ENCODE data around the gene LRRFIP2. TPM values are rescaled to one million over a fixed set of nuclear protein-coding genes. Genes with fewer than 3 reads are reported as not detected.

The LRRFIP2 gene
- total RNA-seq, 1 donor from 2014 or later = 34.1 TPM

- no peak for TF ChIP-seq CTCF (IDR thresholded peaks at IDR 0.05; ENCODE audit: insufficient read depth, low read length, poor library complexity, severe bottlenecking)
- no peak overlapping the region for H3K4me3 ChIP-seq (ENCODE audit: low read depth, low read length)
Observed at GRCh38 chr3:37016903-37017302, 157.5 kb downstream of the LRRFIP2 start.

GRCh38 chr3:37015642-37016041 lies 158.7 kb downstream of the LRRFIP2 start:
- no peak for TF ChIP-seq CTCF (IDR thresholded peaks at IDR 0.05; ENCODE audit: insufficient read depth, low read length, poor library complexity, severe bottlenecking)
- Histone ChIP-seq H3K27me3 (ENCODE audit: control insufficient read depth, insufficient read depth, low read length) (no peaks in the 10 kb centered on the region), H3K4me3 (ENCODE audit: low read depth, low read length) (no peak overlapping the region), H3K36me3 (ENCODE audit: control insufficient read depth, insufficient read depth, low read length) (peaks cover 5% of the 10 kb centered on the region)
- DNase-seq (ENCODE audit: low read depth) = no peak

More at GRCh38 chr3:37016903-37017302, 157.5 kb downstream of the LRRFIP2 start:
- H3K27me3 ChIP-seq (ENCODE audit: control insufficient read depth, insufficient read depth, low read length) = no peaks in the 10 kb centered on the region
- H3K36me3 ChIP-seq (ENCODE audit: control insufficient read depth, insufficient read depth, low read length) = peaks cover 4% of the 10 kb centered on the region
- no peak for DNase-seq (ENCODE audit: low read depth)

- Histone ChIP-seq H3K36me3 (ENCODE audit: control insufficient read depth, insufficient read depth, low read length) (peaks cover 5% of the 10 kb centered on the region), H3K4me3 (ENCODE audit: low read depth, low read length) (no peak overlapping the region), H3K27me3 (ENCODE audit: control insufficient read depth, insufficient read depth, low read length) (no peaks in the 10 kb centered on the region)
- no peak for TF ChIP-seq CTCF (IDR thresholded peaks at IDR 0.05; ENCODE audit: insufficient read depth, low read length, poor library complexity, severe bottlenecking)
- no peak for DNase-seq (ENCODE audit: low read depth)
Observed at GRCh38 chr3:37014620-37015019, 159.8 kb downstream of the LRRFIP2 start.

Other genes with a start within 250 kb of the LRRFIP2 start
- gene TRANK1, start 229.5 kb downstream of the LRRFIP2 start, total RNA-seq = 4.2 and 7.1 TPM in 2 replicates
- gene EPM2AIP1, start 181.5 kb downstream of the LRRFIP2 start, total RNA-seq = 5.7 and 6.2 TPM in 2 replicates
- 30.3 and 42.1 TPM in 2 replicates for gene MLH1, start 181.1 kb downstream of the LRRFIP2 start, total RNA-seq
- gene GOLGA4, start 68.7 kb upstream of the LRRFIP2 start, total RNA-seq = 51.3 and 53.5 TPM in 2 replicates